ENCODE data around the gene GPNMB. TPM values are rescaled to one million over a fixed set of nuclear protein-coding genes. Genes with fewer than 3 reads are reported as not detected.

GPNMB gene
- total and polyA plus RNA-seq, 9 donors = 13.9 to 431 (median 64.1) TPM

DNA sequence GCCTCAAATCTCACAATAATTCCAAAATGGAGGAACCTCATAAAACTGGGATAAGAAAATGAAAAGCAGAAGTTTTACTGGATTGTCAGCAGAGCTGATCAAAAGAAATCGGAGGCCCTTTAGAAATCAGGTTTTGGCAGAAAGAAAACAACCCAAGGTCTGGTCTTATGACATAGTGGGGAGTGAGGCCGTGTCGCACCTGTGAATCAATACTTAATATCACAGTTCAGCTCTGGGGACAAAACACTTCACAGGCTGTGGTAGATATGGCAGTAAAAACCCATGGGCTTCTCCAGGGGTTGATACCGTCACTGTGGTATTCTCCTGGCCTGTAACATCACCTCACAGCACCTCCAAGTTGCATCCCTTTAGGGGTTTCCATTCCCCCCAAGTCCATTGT is 46.0 kb downstream of the GPNMB start:
- no peak overlapping the region for H3K27ac ChIP-seq
- no peak for DNase-seq
- no peak overlapping the region for H3K4me3 ChIP-seq
- H3K27me3 ChIP-seq = no peaks in the 10 kb centered on the region
- WGBS, 3 donors = 90 to 98% (median 95%) methylated on average over 4 of the region's 4 CpGs
- no peaks in the 10 kb centered on the region for H3K9me3 ChIP-seq
- intact Hi-C loops (cut with DNase I) = no loop called here
- peaks cover 9% of the 10 kb centered on the region for H3K4me1 ChIP-seq (ENCODE audit: insufficient read depth)
- H3K36me3 ChIP-seq = no peaks in the 10 kb centered on the region
- TF ChIP-seq POLR2A (IDR thresholded peaks at IDR 0.05) (no peak), EP300 (IDR thresholded peaks at IDR 0.05) (no peak)
- TF ChIP-seq, protein P1, sequence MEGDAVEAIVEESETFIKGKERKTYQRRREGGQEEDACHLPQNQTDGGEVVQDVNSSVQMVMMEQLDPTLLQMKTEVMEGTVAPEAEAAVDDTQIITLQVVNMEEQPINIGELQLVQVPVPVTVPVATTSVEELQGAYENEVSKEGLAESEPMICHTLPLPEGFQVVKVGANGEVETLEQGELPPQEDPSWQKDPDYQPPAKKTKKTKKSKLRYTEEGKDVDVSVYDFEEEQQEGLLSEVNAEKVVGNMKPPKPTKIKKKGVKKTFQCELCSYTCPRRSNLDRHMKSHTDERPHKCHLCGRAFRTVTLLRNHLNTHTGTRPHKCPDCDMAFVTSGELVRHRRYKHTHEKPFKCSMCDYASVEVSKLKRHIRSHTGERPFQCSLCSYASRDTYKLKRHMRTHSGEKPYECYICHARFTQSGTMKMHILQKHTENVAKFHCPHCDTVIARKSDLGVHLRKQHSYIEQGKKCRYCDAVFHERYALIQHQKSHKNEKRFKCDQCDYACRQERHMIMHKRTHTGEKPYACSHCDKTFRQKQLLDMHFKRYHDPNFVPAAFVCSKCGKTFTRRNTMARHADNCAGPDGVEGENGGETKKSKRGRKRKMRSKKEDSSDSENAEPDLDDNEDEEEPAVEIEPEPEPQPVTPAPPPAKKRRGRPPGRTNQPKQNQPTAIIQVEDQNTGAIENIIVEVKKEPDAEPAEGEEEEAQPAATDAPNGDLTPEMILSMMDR (IDR thresholded peaks at IDR 0.05) = no peak

DNA sequence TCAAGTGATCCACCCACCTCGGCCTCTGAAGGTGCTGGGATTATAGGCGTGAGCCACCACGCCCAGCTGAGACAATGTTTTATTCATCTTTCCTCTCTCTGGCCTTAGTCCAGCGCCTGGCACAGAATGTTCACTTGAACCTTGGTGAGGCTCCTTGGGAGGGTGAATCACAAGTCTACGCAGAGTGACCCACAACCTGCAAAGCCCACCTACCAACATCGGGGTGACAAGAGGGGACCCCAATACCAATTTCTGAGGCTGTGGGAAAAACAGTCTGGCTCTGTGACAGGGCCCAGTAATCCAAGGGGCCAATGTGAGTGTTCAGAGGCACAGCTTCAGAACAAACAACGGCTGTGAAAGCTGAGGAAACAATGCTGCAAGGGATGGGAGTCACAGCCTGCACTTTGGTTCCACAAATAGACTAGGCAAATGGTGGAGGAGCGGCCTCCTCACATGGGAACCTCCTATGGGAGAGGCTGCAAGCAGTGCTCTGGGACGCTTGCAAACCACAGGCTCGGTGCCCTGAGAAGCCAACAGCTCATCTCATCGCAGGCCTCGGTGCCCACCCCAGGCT is 47.0 kb downstream of the GPNMB start:
- H3K4me3 ChIP-seq = no peak overlapping the region
- H3K27me3 ChIP-seq = no peaks in the 10 kb centered on the region
- H3K9me3 ChIP-seq = no peaks in the 10 kb centered on the region
- no peaks in the 10 kb centered on the region for H3K36me3 ChIP-seq
- DNase-seq = no peak
- 89 to 93% (median 92%) methylated on average over 12 of the region's 12 CpGs for WGBS, 3 donors
- intact Hi-C loops (cut with DNase I) = no loop called here
- TF ChIP-seq POLR2A (IDR thresholded peaks at IDR 0.05) = no peak
- TF ChIP-seq, protein P1 (IDR thresholded peaks at IDR 0.05) = no peak
- no peak for TF ChIP-seq EP300 (IDR thresholded peaks at IDR 0.05)
- no peak overlapping the region for H3K27ac ChIP-seq
- H3K4me1 ChIP-seq (ENCODE audit: insufficient read depth) = peaks cover 9% of the 10 kb centered on the region

DNA sequence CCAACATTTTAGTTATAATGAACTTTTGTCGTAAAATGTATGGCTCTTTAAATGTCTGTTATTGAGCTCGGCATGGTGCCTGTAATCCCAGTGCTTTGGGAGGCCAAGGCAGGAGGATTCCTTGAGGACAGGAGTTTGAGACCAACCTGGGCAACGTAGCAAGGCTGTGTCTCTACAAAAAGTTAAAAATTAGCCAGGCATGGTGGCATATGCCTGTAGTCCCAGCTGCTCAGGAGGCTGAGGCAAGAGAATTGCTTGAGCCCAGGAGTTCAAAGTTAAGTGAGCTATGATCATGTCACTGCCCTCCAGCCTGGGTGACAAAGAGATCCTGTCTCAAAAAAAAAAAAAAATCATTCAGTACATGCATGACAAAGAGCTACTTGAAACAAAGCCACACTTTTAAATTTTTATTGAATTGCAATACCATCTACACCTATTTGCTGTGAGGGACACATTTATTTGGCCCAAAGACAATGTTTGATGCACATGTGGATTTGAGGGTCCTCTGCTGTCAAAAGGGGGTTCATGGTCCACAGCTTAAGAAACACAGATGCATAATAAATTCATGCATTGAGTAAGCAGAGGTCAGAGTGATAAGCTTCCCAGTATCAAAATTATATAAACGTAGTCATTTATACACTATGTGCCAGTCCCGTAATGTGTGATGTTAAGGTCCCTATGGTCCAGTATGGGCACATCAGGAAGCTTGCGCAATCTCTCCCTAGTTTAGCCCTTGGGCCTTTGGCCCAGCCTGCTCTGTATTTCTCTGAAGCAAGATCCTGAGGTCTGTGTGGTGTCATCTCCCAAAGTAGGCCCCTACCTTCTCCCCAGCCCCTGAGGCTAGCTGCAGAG is 48.2 kb downstream of the GPNMB start:
- Histone ChIP-seq H3K27me3 (no peaks in the 10 kb centered on the region), H3K4me1 (ENCODE audit: insufficient read depth) (peaks cover 10% of the 10 kb centered on the region), H3K9me3 (no peaks in the 10 kb centered on the region), H3K27ac (no peak overlapping the region), H3K4me3 (no peak overlapping the region), H3K36me3 (no peaks in the 10 kb centered on the region)
- TF ChIP-seq, protein P1 (IDR thresholded peaks at IDR 0.05) = no peak
- TF ChIP-seq POLR2A (IDR thresholded peaks at IDR 0.05) = no peak
- no peak for TF ChIP-seq EP300 (IDR thresholded peaks at IDR 0.05)
- intact Hi-C loops (cut with DNase I) = no loop called here
- no peak for DNase-seq
- 84 to 92% (median 91%) methylated on average over 6 of the region's 6 CpGs for WGBS, 3 donors

DNA sequence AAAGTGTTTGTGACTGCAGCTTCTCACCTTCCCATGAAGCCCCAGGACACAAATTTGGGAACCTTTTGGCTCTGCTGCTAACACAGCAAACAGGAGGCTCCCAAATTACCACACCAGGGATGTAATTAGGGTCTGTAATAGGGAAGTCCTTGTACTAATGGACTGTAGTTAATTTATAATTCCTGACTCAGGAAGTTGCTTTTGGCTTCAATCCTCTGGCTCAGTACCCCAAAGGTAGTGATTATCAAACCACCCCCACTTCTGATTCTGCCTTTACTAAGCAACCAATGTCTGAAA is 48.8 kb downstream of the GPNMB start:
- Histone ChIP-seq H3K36me3 (no peaks in the 10 kb centered on the region), H3K27me3 (no peaks in the 10 kb centered on the region), H3K9me3 (no peaks in the 10 kb centered on the region), H3K4me1 (ENCODE audit: insufficient read depth) (peaks cover 11% of the 10 kb centered on the region), H3K27ac (no peak overlapping the region), H3K4me3 (no peak overlapping the region)
- DNase-seq = no peak
- TF ChIP-seq POLR2A (IDR thresholded peaks at IDR 0.05) (no peak), EP300 (IDR thresholded peaks at IDR 0.05) (no peak)
- TF ChIP-seq, protein P1 (IDR thresholded peaks at IDR 0.05) = no peak
- intact Hi-C loops (cut with DNase I) = no loop called here
